ENCODE measurements around the gene ICA1L. TPM values are rescaled to one million over a fixed set of nuclear protein-coding genes. Genes with fewer than 3 reads are reported as not detected.

Gene ICA1L
- total RNA-seq, 3 donors from 2014 or later = 9.5 to 14.5 (median 14.4) TPM

- intact Hi-C loops (cut with DNase I; ENCODE audit: low total_unique reads) = no loop called here
- Histone ChIP-seq H3K4me1 (no peaks in the 10 kb centered on the region), H3K36me3 (no peaks in the 10 kb centered on the region), H3K4me3 (no peak overlapping the region), H3K27ac (no peak overlapping the region), H3K9me3 (no peaks in the 10 kb centered on the region), H3K27me3 (no peaks in the 10 kb centered on the region)
- no peak for DNase-seq (ENCODE audit: low spot score in 2 of 2)
- no peak for TF ChIP-seq POLR2AphosphoS5 (IDR thresholded peaks at IDR 0.05)
Observed at GRCh38 chr2:202821206-202822160, 50.1 kb downstream of the ICA1L start.

- Histone ChIP-seq H3K4me1 (no peaks in the 10 kb centered on the region), H3K27me3 (no peaks in the 10 kb centered on the region), H3K27ac (no peak overlapping the region), H3K4me3 (no peak overlapping the region), H3K9me3 (no peaks in the 10 kb centered on the region), H3K36me3 (no peaks in the 10 kb centered on the region)
- no peak for DNase-seq (ENCODE audit: low spot score in 2 of 2)
- no peak for TF ChIP-seq POLR2A (IDR thresholded peaks at IDR 0.05)
- no peak for TF ChIP-seq CTCF (IDR thresholded peaks at IDR 0.05)
- TF ChIP-seq POLR2AphosphoS5 (IDR thresholded peaks at IDR 0.05) = no peak
- intact Hi-C loops (cut with DNase I; ENCODE audit: low total_unique reads) = no loop called here
Observed at GRCh38 chr2:202818321-202818720, 53.2 kb downstream of the ICA1L start.

GRCh38 chr2:202817771-202818170, 53.8 kb downstream of the ICA1L start:
- DNase-seq (ENCODE audit: low spot score in 2 of 2) = no peak
- H3K4me3 ChIP-seq = no peak overlapping the region
- intact Hi-C loops (cut with DNase I; ENCODE audit: low total_unique reads) = no loop called here
- no peak for TF ChIP-seq CTCF (IDR thresholded peaks at IDR 0.05)
- no peak overlapping the region for H3K27ac ChIP-seq
- H3K4me1 ChIP-seq = no peaks in the 10 kb centered on the region
- no peaks in the 10 kb centered on the region for H3K27me3 ChIP-seq
- H3K36me3 ChIP-seq = no peaks in the 10 kb centered on the region
- no peaks in the 10 kb centered on the region for H3K9me3 ChIP-seq

- no peaks in the 10 kb centered on the region for H3K9me3 ChIP-seq
- H3K4me3 ChIP-seq = no peak overlapping the region
- H3K4me1 ChIP-seq = no peaks in the 10 kb centered on the region
- intact Hi-C loops (cut with DNase I; ENCODE audit: low total_unique reads) = no loop called here
- H3K27me3 ChIP-seq = no peaks in the 10 kb centered on the region
- TF ChIP-seq CTCF (IDR thresholded peaks at IDR 0.05) (no peak), POLR2A (IDR thresholded peaks at IDR 0.05) (no peak), POLR2AphosphoS5 (IDR thresholded peaks at IDR 0.05) (peak in 1 of 3 donors; percentile 20)
- H3K27ac ChIP-seq = peak overlapping the region; percentile 46 to 66
- no peaks in the 10 kb centered on the region for H3K36me3 ChIP-seq
- DNase-seq (ENCODE audit: low spot score in 2 of 2) = no peak
Observed at GRCh38 chr2:202815548-202816360, 55.8 kb downstream of the ICA1L start.

- Histone ChIP-seq H3K36me3 (no peaks in the 10 kb centered on the region), H3K27me3 (no peaks in the 10 kb centered on the region), H3K4me3 (no peak overlapping the region), H3K4me1 (no peaks in the 10 kb centered on the region), H3K9me3 (no peaks in the 10 kb centered on the region), H3K27ac (peak overlapping the region in 1 of 2 donors; percentile 65)
- no peak for TF ChIP-seq POLR2AphosphoS5 (IDR thresholded peaks at IDR 0.05)
- TF ChIP-seq CTCF (IDR thresholded peaks at IDR 0.05) = no peak
- TF ChIP-seq POLR2A (IDR thresholded peaks at IDR 0.05) = no peak
- intact Hi-C loops (cut with DNase I; ENCODE audit: low total_unique reads) = no loop called here
- no peak for DNase-seq (ENCODE audit: low spot score in 2 of 2)
Observed at GRCh38 chr2:202814226-202814625, 57.3 kb downstream of the ICA1L start.
